GM12878 (cell line): Measurements from ENCODE around the gene RADIL. TPM values are rescaled to one million over a fixed set of nuclear protein-coding genes. Genes with fewer than 3 reads are reported as not detected.

Experiments
- ATAC-seq: fragments of 200-7000 bp; cut with Tn5 transposase; 3 replicates; pipeline ENCODE4 v1.9.1; 2020; ENCODE audit warnings: mild to moderate bottlenecking, moderate library complexity
- BruUV-seq: library from RNA; stranded (reverse); fragments of 400-500 nt; replicated peaks from 2 replicates; lab custom pipeline; 2021; lab: Mats Ljungman, UMichigan
- CTCF ChIA-PET: fragments of 300-600 bp; sonication (Branson Sonifier 250); formaldehyde crosslinking; extraction: SDS; loops from one replicate; lab custom pipeline; 2021; ENCODE audit warnings: inconsistent platforms; lab: Yijun Ruan, JAX
- POLR2A ChIA-PET: fragments of 350-600 bp; formaldehyde crosslinking; extraction: SDS; loops from one replicate; lab custom pipeline; 2021; ENCODE audit warnings: inconsistent platforms; lab: Charles Lee
- RAD21 ChIA-PET: fragments of 300-600 bp; sonication (Branson Sonifier 250); formaldehyde crosslinking; loops from one replicate; lab custom pipeline; 2023; ENCODE audit warnings: antibody characterized with exemption; ENCODE audit not compliant: unreplicated experiment; lab: Charles Lee
- SMC1A ChIA-PET: fragments of 300-600 bp; sonication (Branson Sonifier 250); formaldehyde crosslinking; loops from one replicate; lab custom pipeline; 2023; ENCODE audit not compliant: unreplicated experiment, uncharacterized antibody; lab: Charles Lee
- DNase-seq: peaks from one replicate; pipeline ENCODE4 v3.0.0-alpha.2; 2011; ENCODE audit warnings: low read depth, low spot score
- FAIRE-seq: peaks from 3 replicates; lab custom pipeline; 2011; peaks lifted over from hg19 to GRCh38; lab: Jason Lieb, UNC
- H2AFZ ChIP-seq: 2 replicates; pipeline ENCODE4 v1.6.0; 2011; ENCODE audit warnings: low read depth, low read length, control low read depth; ENCODE audit not compliant: control insufficient read depth
- H3K27ac ChIP-seq: 2 replicates; pipeline ENCODE4 v1.5.1; 2011; ENCODE audit warnings: control low read depth; ENCODE audit not compliant: control insufficient read depth, insufficient read depth
- H3K27me3 ChIP-seq, 2 experiments: replicated peaks in 1 of 2; 2 replicates each; pipeline versions ENCODE4 v1.6.0 to v1.6.1; 2011; ENCODE audit warnings: low read length in 1 of 2; ENCODE audit not compliant: control insufficient read depth in 2 of 2, insufficient read depth in 2 of 2
- H3K36me3 ChIP-seq, 2 experiments: 2 replicates each; pipeline ENCODE4 v1.5.1; 2011; ENCODE audit warnings: low read length in 1 of 2; ENCODE audit not compliant: control insufficient read depth in 2 of 2, insufficient read depth in 2 of 2
- H3K4me1 ChIP-seq: 2 replicates; pipeline ENCODE4 v1.6.1; 2011; ENCODE audit warnings: mild to moderate bottlenecking, low read length, moderate library complexity, mixed read lengths; ENCODE audit not compliant: control insufficient read depth, insufficient read depth
- H3K4me2 ChIP-seq: 2 replicates; pipeline ENCODE4 v1.6.0; 2011; ENCODE audit warnings: control low read depth; ENCODE audit not compliant: control insufficient read depth, insufficient read depth
- H3K4me3 ChIP-seq: fragments of 200-600 bp; sonication (generic); 2 replicates; pipeline ENCODE4 v1.5.1; 2016
- H3K79me2 ChIP-seq: 2 replicates; pipeline ENCODE4 v1.6.0; 2011; ENCODE audit warnings: low read length; ENCODE audit not compliant: control insufficient read depth, insufficient read depth
- H3K9ac ChIP-seq: 2 replicates; pipeline ENCODE4 v1.8.0; 2011; ENCODE audit warnings: low read length, control low read depth, mixed read lengths; ENCODE audit not compliant: control insufficient read depth, insufficient read depth
- H3K9me3 ChIP-seq: replicated peaks from 3 replicates; pipeline ENCODE4 v1.5.1; 2011; ENCODE audit warnings: mild to moderate bottlenecking, low read length; ENCODE audit not compliant: control insufficient read depth, insufficient read depth
- H4K20me1 ChIP-seq: 2 replicates; pipeline ENCODE4 v1.6.0; 2011; ENCODE audit not compliant: control insufficient read depth, insufficient read depth
- CBX3 ChIP-seq: fragments of 200-600 bp; sonication (generic); IDR thresholded peaks from 2 replicates; pipeline ENCODE4 v1.6.1; 2016; ENCODE audit warnings: low read depth, borderline replicate concordance
- CHD2 ChIP-seq: IDR thresholded peaks from 2 replicates; pipeline ENCODE4 v1.6.1; 2011; ENCODE audit warnings: low read depth, low read length, improper control_type of control experiment, borderline replicate concordance
- FOXM1 ChIP-seq: IDR thresholded peaks from 2 replicates; pipeline ENCODE4 v1.6.1; 2012; ENCODE audit warnings: low read depth, mild to moderate bottlenecking, inconsistent platforms, low read length, moderate library complexity
- USF2 ChIP-seq: IDR thresholded peaks from 2 replicates; pipeline ENCODE4 v1.6.1; 2011; ENCODE audit warnings: low read depth, low read length, improper control_type of control experiment, borderline replicate concordance
- ZNF384 ChIP-seq: IDR thresholded peaks from 2 replicates; pipeline ENCODE4 v1.6.1; 2012; ENCODE audit warnings: low read depth, mild to moderate bottlenecking, low read length, improper control_type of control experiment, borderline replicate concordance
- ZNF622 ChIP-seq: fragments of 450-650 bp; IDR thresholded peaks from 2 replicates; pipeline ENCODE4 v1.6.1; 2017; ENCODE audit warnings: mild to moderate bottlenecking, inconsistent platforms
- WGBS: methylation state at CpG from one replicate; pipeline ENCODE4 v1.1.6; 2016; ENCODE audit warnings: low lambda C conversion rate; ENCODE audit not compliant: insufficient replicate concordance, insufficient coverage; ENCODE audit errors: missing lambda C conversion rate; 5-methylcytosine and 5-hydroxymethylcytosine counted together
- in situ Hi-C: fragments of 300-500 bp; cut with MboI; formaldehyde crosslinking; loops from 9 replicates; pipeline ENCODE4 v1.14.3; 2018; ENCODE audit warnings: mixed read lengths
- intact Hi-C: fragments of 100-400 bp; cut with micrococcal nuclease; formaldehyde crosslinking; loops from one replicate; pipeline ENCODE4 v1.14.2; 2022; ENCODE audit not compliant: unreplicated experiment
- polyA plus RNA-seq, 11 experiments: library from polyadenylated mRNA; depleted of rRNA in 4 of 11; unstranded in 6 of 11; stranded (reverse) in 5 of 11; fragments of >200 nt; fragmentation: Nextera tagmentation in 4 of 11; fragmentation: Illumina TruSeq in 1 of 11; extraction: Ambion mirVana in 4 of 11; extraction: Trizol in 1 of 11; gene quantifications; 1 replicate in 1 of 11; 2 replicates in 10 of 11; pipeline versions ENCODE4 v1.2.1 to v1.2.3, GENCODE V29; 2011 to 2016; ENCODE audit warnings: inconsistent platforms in 2 of 11, missing spikeins in 2 of 11, low read depth in 1 of 11
- total RNA-seq, 4 experiments: library from RNA; depleted of rRNA in 3 of 4; stranded (reverse); fragments of >200 nt in 3 of 4; fragmentation: Illumina TruSeq in 1 of 4; extraction: Trizol in 1 of 4; gene quantifications; 2 replicates each; pipeline versions ENCODE4 v1.2.1 to v1.2.3, GENCODE V29; 2013 to 2021
- TF ChIP-seq, protein P1 (sequence below): fragments of 450-650 bp; conservative IDR thresholded peaks from 2 replicates; pipeline ENCODE4 v1.6.1; 2017; ENCODE audit warnings: mild to moderate bottlenecking, moderate library complexity
- TF ChIP-seq, protein P2 (sequence below), 3 experiments: IDR thresholded peaks in 2 of 3; conservative IDR thresholded peaks in 1 of 3; 2 replicates each; pipeline ENCODE4 v1.5.1; 2011; ENCODE audit warnings: low read depth in 3 of 3, low read length in 3 of 3, mild to moderate bottlenecking in 3 of 3, control low read depth in 2 of 3, moderate library complexity in 2 of 3, inconsistent platforms in 1 of 3, mixed read lengths in 1 of 3; ENCODE audit not compliant: control insufficient read depth in 2 of 3, insufficient read depth in 1 of 3; ENCODE audit errors: extremely low read depth in 1 of 3

RADIL gene
- total and polyA plus RNA-seq, 10 of the 15 experiments (the other 5 are each of a cell fraction or from before 2014, with no cell fraction given), result 0.05 to 0.06 TPM; not detected in 8

GRCh38 chr7:4763091-4763793 is 120.3 kb downstream of the RADIL start:
- POLR2A ChIA-PET, result no interaction called here
- TF ChIP-seq CHD2 (no peak), ZNF622 (no peak), ZNF384 (no peak), FOXM1 (no peak), CBX3 (no peak), USF2 (no peak)
- TF ChIP-seq, protein P1, sequence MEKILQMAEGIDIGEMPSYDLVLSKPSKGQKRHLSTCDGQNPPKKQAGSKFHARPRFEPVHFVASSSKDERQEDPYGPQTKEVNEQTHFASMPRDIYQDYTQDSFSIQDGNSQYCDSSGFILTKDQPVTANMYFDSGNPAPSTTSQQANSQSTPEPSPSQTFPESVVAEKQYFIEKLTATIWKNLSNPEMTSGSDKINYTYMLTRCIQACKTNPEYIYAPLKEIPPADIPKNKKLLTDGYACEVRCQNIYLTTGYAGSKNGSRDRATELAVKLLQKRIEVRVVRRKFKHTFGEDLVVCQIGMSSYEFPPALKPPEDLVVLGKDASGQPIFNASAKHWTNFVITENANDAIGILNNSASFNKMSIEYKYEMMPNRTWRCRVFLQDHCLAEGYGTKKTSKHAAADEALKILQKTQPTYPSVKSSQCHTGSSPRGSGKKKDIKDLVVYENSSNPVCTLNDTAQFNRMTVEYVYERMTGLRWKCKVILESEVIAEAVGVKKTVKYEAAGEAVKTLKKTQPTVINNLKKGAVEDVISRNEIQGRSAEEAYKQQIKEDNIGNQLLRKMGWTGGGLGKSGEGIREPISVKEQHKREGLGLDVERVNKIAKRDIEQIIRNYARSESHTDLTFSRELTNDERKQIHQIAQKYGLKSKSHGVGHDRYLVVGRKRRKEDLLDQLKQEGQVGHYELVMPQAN, result no peak
- TF ChIP-seq, protein P2, sequence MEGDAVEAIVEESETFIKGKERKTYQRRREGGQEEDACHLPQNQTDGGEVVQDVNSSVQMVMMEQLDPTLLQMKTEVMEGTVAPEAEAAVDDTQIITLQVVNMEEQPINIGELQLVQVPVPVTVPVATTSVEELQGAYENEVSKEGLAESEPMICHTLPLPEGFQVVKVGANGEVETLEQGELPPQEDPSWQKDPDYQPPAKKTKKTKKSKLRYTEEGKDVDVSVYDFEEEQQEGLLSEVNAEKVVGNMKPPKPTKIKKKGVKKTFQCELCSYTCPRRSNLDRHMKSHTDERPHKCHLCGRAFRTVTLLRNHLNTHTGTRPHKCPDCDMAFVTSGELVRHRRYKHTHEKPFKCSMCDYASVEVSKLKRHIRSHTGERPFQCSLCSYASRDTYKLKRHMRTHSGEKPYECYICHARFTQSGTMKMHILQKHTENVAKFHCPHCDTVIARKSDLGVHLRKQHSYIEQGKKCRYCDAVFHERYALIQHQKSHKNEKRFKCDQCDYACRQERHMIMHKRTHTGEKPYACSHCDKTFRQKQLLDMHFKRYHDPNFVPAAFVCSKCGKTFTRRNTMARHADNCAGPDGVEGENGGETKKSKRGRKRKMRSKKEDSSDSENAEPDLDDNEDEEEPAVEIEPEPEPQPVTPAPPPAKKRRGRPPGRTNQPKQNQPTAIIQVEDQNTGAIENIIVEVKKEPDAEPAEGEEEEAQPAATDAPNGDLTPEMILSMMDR (IDR thresholded peaks at IDR 0.05 in 2 of 3, conservative IDR thresholded peaks at IDR 0.05 in 1 of 3; ENCODE audit: control insufficient read depth in 2 of 3, extremely low read depth in 1 of 3, insufficient read depth in 1 of 3, low read depth in 3 of 3, low read length in 3 of 3), result no peak
- no peak overlapping the region for H3K9ac ChIP-seq
- no peak overlapping the region for H2AFZ ChIP-seq
- H3K36me3 ChIP-seq, result peaks cover 6 to 17% of the 10 kb centered on the region in 2 experiments; a peak in 3 of 4 replicates
- H4K20me1 ChIP-seq, result no peaks in the 10 kb centered on the region
- CTCF ChIA-PET, result no interaction called here
- no peak for DNase-seq
- H3K27me3 ChIP-seq, result no peaks in the 10 kb centered on the region
- H3K4me1 ChIP-seq, result no peaks in the 10 kb centered on the region
- no peaks in the 10 kb centered on the region for H3K9me3 ChIP-seq
- H3K79me2 ChIP-seq, result no peaks in the 10 kb centered on the region
- no TSS peak for BruUV-seq
- H3K4me3 ChIP-seq, result no peak overlapping the region
- FAIRE-seq, result no peak
- H3K27ac ChIP-seq, result no peak overlapping the region
- no peak overlapping the region for H3K4me2 ChIP-seq
- ATAC-seq, result no peak
- 98% methylated on average over 32 of the region's 32 CpGs for WGBS
- SMC1A ChIA-PET, result no interaction called here
- RAD21 ChIA-PET, result no interaction called here
- in situ Hi-C loops (no loop called here), intact Hi-C loops (no loop called here)
